Epidermal melanocyte (primary cell): ENCODE results near the gene LCE2C.
"Not testable (repeated sequence)": the region's sequence is repeated elsewhere in the genome, so short reads cannot be mapped to it uniquely, and the experiment has no call there.

Experiments used
- DNase-seq: peaks from one replicate; pipeline ENCODE4 v3.0.0; 2011; ENCODE audit warnings: low spot score; ENCODE audit not compliant: insufficient read length

The LCE2C gene, protein sequence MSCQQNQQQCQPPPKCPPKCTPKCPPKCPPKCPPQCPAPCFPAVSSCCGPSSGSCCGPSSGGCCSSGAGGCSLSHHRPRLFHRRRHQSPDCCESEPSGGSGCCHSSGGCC

DNA sequence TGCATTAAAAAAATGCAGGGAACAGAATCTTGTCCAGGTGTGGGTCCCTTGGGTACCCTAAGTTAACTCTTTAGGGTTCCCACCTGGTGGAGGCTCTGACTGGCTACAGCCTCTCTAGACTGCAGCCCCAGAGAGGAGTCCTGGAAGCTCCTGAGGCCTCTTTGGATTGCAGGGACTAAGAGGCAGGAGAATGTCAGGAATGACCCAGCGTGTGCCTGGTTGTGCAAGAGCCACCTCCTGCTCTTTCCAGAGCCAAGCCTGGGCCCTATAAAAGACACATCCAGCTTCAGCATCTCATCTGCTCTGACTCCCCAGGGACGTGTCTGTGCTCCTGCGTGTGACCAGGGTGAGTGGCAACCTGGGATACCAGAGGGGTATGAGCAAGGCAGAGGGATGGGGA is at the start of gene LCE2C:
Gene LCE2C (plus strand): TSS at position 297 of the 400 bp plus-strand sequence. CDS start 737 bp downstream, outside the sequence.
- DNase-seq = not testable (repeated sequence)

DNA sequence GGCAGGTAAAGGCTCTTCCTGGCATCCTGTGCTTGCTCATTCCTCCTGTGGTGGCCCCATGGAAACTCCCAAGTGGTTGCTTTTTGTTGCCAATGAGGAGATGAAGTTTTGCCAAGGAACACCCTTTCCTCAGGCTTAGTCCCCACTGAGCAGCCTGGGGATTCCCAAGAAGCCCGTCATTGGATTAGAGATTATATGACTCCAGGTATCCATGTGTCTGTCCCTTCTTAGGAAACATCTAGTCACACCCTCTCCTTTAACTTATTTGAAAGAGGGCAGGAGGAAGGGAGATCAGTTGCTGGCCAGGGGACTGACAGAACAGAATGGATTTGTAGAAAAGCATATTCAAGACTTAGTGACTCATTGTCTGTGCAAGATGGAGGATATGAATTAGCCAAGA is 48.3 kb upstream of the LCE2C start:
- DNase-seq = no peak

DNA sequence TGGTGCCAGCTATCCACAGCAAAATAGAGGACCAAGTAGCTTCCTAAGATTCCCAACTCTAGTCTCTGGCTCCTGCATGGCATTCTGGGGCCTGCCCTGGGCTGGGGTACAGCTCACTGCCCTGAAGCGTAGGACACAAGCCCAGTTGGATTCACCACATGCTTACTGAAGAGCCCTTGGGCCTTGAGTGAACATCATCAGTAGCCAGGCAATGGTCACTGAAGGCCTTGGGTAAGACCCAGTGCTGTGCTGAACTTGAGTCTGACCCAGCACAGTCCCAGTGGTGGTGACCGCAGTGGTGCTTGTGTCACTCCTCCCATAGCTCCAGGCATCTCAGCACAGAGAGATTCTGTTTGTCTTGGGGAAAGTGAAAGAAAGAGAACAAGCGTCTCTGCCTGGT is 44.5 kb upstream of the LCE2C start:
- DNase-seq = no peak

DNA sequence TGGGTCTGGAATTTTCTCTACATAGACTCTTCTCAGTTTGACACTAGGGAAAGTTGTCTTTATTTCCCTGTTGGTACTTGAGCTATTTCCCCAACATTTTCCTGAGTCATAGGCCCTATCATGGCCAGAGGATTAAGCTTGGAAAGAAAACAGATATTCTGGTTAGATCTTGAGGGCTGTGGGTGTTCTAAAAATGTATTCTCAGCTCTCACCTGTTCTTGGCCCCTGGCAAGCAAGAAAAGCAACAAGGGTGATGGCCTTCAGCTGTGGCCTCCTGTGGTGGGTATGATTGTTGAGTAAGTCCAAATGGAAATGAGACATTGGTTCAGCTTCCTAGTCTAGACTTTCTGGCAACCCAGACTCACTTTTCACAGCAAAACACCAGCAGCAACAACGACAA is 34.7 kb upstream of the LCE2C start:
- DNase-seq = no peak

DNA sequence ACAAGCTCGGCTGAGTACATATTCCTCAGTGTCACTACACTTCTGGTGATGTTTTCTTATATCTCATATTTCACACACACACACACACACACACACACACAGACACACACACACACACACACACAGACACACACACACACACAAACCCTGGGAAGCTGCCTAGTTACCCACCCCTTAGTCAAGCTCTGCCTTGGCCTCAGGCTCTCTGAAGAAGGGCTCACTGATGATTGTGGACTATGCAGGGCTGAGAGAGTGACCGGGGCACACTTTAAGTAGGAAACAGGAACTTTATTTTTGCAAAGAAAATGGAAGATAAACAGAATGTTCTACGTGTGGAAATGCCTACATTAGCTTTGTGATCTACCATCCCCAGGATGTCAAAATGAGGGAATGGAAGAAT is 31.1 kb upstream of the LCE2C start:
- no peak for DNase-seq

DNA sequence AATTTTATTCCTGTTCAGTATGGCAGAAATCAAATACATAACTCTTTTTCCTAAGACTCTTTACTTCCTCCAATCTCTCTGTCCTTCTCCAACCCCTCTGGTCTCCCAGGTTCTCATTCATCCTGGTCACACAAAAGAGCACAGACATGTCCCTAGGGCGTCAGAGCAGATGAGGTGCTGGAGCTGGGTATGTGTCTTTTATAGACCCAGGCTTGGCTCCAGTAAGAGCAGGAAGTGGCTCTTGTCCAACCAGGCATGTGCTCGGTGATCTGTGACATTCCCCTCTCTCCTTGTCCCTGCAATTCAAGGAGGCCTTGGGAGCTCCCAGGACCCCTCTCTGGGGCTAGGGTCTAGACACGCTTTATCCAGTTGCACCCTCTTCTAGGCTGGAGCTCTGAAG is 29.9 kb upstream of the LCE2C start:
- DNase-seq = no peak

DNA sequence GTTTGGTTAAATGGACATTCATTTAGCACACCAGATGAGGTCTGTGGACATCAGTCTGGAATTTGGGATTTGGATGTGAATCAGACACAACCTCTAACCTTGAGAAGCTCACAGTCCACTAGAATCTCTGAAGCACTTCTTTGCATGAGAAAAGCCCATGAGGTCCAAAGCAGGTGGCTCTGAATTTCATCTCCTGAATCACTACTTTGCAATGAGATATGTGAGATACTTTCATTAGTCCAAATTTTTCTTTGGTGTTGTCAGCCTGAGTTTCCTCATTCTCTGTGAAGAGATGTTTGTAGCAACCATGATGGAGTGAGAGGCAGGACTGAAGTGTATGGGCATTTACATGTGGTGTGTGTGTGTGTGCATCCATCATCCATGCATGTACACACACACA is 28.4 kb upstream of the LCE2C start:
- DNase-seq = no peak

DNA sequence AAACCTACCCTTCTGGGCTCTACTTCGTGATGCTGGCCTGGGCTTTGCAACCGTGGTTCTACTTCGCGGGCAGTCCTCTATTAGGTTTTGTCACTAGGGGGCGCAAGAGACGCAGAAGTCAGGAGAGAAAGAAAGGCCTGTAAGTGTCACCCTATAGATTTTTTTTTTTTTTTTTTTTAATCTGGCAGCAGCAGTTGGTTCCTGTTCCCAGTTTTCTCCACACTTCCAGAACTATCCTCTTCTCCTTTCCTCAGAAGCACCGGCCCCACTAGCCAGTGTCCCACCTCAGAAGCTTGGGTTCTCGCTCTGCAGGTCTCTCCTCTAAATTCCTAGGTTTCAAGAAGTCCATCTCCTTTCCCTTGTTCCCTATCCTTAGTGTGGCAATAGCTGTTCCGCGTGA is 21.0 kb upstream of the LCE2C start:
- DNase-seq = no peak

DNA sequence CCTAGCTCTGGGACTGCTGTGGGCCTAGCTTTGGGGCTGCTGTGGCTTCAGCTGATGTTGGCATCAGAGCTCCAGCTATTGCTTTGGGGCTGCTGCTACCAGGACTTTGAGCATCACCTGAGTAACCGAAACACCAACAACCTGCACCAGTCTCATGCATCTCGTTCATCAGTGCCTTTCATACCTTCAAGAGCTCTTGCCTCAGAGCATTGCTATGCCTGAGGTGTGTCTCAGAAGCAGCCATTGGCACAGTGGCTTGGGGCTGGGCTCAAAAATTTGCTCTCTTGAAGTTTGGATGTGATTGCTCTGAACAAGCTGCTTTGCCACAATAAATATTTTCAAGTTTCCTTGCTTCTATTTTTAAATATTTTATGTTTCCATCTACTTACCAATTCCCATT is 18.6 kb upstream of the LCE2C start:
- DNase-seq = no peak

DNA sequence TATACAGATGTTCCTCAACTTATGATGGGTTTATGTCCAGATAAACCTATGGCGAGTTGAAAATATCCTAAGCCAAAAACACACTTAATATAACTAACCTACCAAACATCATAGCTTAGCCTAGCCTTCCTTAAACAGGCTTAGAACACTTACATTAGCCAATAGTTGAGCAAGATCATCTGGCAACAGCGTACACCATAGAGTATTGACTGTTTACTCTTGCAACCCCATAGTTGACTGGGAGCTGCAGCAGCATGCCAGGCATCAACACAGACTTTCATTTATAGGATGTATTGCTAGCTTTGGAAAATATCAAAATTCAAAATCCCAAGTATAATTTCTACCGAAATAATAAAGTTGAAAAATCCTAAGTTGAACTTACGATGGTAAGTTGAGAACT is 17.4 kb upstream of the LCE2C start:
- DNase-seq = no peak

DNA sequence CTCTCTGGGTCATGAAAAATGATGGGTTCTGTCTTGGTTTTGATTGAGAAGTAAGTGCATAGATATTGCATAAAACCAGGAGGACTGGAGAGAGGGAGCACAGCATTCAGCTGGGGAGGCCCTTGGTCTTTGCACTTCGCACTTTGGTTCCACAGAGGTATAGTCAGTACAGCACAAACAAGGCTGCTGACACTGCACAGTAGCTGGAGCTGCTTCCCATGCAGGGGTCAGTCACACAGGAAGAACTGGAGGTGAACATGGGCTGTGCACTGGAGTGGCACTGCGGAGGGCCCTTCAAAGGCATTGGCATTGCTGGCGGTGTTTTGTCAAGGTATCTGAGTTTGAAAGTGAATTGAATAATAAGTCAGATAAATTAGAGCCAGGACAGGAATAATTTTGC is 16.4 kb upstream of the LCE2C start:
- DNase-seq = no peak

DNA sequence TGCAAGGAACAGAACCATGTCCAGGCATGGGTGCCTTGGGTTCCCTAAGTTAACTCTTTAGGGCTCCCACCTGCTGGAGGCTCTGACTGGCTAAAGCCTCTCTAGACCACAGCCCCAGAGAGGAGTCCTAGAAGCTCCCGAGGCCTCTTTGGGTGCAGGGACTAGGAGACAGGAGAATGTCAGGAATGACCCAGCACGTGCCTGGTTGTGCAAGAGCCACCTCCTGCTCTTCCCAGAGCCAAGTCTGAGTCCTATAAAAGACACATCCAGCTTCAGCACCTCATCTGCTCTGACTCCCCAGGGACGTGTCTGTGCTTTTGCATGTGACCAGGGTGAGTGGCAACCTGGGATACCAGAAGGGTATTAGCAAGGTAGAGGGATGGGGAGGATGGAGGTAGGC is 12.0 kb upstream of the LCE2C start, which contains the start of gene LCE2D:
Gene LCE2D (plus strand): TSS at position 283 of the 400 bp plus-strand sequence. CDS start 726 bp downstream, outside the sequence.
- DNase-seq = no peak

DNA sequence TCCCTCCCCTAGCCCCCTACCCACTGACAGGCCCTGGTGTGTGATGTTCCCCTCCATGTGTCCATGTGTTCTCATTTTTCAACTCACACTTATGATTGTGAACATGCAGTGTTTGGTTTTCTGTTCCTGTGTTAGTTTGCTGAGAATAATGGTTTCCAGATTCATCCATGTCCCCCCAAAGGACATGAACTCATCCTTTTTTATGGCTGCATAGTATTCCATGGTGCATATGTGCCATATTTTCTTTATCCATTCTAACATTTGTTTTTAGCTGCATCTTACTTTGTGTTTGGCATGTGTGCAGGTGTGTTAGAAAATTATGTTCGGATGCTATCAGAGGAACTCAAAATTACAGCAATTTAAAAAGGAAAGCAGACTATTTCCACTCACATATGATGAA is 8.9 kb upstream of the LCE2C start:
- not testable (repeated sequence) for DNase-seq

DNA sequence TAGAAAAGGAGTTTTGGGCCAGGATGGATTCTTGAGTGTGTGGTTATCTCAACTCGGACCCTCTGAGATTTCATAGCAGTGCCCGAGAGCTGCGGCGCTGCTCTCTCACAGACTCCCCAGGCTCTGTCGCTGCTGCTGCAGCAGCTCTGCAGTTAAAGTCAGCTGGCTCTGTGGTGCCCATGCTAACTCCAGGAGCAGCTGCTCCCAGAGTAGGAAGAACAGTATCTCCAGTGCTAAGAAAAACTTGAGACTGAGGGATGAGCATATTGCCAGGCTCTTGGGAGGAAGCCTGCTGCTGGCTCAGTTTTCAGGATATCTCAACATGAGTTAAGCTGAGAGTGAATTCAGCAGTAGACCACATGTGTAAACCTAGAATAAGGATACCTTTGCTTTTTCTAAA is 7.4 kb upstream of the LCE2C start:
- DNase-seq = no peak

DNA sequence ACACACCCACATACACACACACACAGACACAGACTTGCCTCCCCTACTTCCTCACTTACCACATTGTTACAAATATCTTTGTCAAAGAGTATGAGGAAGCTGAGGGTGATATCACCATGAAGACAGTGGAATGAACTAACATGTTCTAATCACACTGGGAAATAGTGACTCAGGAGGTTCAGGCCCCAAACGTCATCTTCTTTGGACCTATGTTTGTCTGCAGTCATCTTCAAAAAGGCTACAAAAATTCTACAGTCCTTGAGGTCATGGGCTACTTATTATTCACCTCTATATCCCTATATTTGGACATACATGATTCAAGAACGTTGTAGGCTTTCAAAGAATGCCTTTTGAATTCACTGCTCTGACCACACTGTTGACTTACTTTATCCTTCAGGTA is 2.1 kb upstream of the LCE2C start:
- DNase-seq = no peak

DNA sequence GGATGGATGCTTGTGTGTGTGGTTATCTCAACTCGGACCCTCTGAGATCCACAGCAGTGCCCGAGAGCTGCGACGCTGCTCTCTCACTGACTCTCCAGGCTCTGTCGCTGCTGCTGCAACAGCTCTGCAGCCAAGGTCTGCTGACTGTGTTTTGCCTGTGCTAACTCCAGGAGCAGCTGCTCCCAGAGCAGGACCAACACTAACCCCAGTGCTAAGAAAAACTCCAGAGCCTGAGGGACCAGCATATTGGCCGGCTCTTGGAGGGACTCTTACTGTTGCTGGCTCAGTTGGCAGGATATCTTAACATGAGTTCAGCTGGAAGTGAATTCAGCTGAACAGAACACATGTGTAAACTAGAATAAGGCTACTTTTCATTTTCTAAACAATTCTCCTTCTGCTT is 4.4 kb downstream of the LCE2C start:
- no peak for DNase-seq

DNA sequence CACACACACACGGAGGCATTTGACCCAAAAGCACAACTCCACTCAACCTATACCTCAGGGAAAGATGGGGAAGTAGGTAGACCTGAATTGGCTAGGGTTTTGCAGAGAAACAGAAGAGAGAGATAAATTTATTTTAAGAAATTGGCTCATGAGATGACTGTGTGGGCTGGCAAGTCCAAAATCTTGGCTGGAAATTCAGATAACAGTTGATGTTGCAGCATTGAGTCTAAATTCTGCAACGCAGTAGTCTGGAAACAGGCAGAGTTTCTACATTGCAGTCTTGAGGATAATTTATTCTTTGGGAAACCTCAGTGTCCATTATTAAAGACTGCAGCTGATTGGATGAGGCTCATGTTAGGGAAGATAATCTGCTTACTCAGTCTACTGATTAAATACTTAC is 6.5 kb downstream of the LCE2C start:
- no peak for DNase-seq

DNA sequence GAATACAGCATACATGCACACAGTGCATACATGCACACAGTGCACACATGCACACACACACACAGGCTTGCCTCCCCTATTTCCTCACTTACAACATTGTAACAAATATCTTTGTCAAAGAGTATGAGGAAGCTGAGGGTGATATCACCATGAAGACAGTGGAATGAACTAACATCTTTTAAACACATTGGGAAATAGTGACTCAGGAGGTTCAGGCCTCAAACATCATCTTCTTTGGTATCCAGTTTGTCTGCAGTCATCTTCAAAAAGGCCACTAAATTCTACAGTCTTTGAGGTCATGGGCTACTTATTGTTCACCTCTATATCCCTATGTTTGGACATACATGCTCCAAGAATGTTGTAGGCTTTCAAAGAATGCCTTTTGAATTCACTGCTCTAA is 8.8 kb downstream of the LCE2C start:
- DNase-seq = no peak

DNA sequence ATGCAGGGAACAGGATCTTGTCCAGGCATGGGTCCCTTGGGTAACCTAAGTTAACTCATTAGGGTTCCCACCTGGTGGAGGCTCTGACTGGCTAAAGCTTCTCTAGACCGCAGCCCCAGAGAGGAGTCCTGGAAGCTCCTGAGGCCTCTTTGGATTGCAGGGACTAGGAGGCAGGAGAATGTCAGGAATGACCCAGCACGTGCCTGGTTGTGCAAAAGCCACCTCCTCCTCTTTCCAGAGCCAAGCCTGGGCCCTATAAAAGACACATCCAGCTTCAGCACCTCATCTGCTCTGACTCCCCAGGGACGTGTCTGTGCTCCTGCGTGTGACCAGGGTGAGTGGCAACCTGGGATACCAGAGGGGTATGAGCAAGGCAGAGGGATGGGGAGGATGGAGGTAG is 10.7 kb downstream of the LCE2C start, which contains the start of gene LCE2B:
Gene LCE2B (plus strand): TSS at position 301 of the 400 bp plus-strand sequence. CDS start 721 bp downstream, outside the sequence.
- DNase-seq = not testable (repeated sequence)

DNA sequence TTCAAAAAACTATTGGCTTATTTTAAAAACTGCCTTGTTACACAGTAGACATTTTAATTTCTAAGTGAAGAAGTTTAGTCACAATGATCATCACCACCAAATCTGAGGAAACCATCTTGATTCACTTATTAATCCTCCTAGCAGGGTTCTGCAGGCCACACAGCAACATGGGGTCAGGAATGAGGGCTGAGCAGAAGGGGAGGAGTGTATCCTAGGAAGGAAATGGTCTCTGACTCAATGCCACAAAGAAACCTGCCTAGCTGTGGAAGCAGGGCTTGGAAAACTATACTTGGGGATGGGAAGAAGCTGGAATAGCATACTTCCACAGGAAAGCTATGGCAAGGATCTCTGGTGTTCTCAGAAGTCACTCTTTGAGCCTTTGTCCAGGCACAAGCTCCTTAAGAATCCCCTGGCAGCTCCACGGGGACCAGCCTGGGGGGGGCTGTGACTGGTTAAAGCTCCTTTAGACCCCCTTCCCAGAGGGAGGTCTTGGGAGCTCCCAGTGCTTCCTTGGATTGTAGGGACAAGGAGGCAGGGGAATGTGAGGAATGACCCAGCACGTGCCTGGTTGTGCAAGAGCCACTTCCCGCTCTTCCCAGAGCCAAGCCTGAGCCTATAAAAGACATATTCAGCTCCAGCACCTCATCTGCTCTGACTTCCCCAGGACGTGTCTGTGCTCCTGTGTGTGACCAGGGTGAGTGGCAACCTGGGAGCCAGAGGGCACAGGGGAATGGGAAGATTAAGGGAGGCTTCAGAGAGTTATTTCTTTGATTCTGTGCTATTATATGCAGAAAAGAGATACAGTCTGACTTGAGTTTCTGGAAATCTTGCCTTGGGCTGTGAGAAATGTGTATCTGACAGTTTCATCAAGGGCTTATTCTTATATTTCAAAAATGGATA is 22.9 kb downstream of the LCE2C start, which contains the start of gene LCE2A:
Gene LCE2A (plus strand): TSS at position 645 of the 900 bp plus-strand sequence. CDS start 557 bp downstream, outside the sequence.
- no peak for DNase-seq

DNA sequence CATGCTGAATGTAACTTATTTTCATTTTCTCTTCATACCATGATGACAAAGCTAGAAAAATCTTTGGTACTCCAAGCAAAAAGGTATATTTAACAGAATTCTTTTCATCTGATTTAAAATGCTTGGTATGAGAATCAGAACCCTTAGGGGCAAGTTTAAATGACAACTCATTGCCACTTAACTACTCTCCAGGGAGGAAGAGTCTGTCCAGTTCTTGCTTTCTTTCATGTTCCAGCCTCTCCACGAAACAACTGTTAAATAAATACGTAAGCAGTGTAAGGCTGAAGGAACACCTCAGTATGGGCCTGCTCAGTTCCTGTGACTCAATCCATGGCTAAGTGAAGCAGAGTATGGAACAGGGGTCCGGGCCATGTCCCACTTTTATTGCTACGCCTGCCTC is 24.7 kb downstream of the LCE2C start:
- no peak for DNase-seq

DNA sequence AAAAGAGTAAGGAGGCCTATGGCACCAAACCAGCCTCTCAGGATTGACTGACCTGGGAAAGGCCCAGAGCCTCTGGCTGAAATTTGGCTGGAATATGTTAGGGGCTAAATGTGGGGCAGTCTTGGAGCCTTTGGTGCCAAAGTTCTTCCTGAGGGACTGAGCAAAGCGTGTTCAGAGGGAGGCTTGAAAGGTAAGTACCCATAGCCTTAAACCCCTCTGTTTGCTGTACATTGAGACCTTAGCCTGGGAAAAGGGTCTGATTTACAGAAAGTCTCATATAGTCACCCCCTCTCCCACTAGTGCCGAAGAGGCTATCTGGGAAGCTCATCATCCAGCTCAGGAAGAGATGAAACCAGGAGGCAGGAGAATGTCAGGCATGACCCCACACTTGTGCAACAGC is 32.8 kb downstream of the LCE2C start, which contains the start of gene LCE4A:
Gene LCE4A (plus strand): TSS at position 301 of the 400 bp plus-strand sequence. CDS start 916 bp downstream, outside the sequence.
- no peak for DNase-seq

DNA sequence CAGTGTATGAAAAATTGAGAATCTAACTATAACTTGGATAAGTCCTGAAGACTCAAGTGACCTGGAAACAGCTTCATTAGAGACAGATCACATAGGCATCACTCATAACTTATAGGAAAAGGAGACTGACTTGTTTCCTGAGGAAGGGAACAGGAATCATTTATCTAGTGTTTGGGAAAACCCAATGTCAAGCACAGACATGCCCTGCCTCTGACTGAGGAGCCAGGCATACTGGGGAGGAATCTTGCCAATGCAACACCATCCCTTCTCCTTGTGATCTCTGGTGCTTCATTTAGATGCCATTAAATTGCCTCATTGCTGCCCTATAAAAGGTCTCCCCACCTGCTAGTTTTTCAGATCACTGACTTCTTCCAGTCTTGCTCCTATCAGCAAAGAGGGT is 43.2 kb downstream of the LCE2C start:
- no peak for DNase-seq
